Measurements from ENCODE around the gene GDPGP1.

The GDPGP1 gene

DNA sequence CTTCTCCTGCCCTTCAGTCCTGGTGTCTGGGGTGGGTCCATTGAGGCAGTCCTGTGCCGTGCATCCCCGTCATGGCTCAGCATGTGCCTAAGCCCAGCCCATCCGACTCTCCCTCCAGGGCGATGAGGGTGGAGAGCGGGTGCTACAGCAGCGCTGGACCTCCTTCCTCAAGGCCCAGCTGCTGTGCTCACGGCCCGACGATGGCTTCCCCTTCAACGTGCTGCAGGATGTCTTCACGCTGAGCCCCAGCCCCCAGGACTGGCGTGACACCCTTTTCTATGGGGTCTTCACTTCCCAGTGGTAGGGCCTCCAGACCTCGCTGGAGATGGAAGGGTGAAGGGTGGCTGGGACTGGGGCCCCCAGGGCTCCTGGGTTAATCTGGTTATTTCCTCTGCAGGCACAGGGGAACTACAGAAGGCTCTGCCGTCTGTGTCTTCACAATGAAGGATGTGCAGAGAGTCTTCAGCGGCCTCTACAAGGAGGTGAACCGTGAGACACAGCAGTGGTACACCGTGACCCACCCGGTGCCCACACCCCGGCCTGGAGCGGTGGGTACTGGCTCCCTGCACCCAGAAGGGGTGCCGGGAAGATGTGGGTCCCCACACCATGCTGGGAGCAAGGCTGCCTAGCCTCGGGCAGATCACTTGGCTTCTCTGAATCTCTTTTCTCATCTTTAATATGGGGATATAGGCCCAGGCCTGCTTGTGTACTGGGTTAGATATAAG is 10.4 kb upstream of the GDPGP1 start:
- POLR2A ChIA-PET: no interaction called here
- CTCF ChIA-PET: no interaction called here
- TF ChIP-seq, protein P1, sequence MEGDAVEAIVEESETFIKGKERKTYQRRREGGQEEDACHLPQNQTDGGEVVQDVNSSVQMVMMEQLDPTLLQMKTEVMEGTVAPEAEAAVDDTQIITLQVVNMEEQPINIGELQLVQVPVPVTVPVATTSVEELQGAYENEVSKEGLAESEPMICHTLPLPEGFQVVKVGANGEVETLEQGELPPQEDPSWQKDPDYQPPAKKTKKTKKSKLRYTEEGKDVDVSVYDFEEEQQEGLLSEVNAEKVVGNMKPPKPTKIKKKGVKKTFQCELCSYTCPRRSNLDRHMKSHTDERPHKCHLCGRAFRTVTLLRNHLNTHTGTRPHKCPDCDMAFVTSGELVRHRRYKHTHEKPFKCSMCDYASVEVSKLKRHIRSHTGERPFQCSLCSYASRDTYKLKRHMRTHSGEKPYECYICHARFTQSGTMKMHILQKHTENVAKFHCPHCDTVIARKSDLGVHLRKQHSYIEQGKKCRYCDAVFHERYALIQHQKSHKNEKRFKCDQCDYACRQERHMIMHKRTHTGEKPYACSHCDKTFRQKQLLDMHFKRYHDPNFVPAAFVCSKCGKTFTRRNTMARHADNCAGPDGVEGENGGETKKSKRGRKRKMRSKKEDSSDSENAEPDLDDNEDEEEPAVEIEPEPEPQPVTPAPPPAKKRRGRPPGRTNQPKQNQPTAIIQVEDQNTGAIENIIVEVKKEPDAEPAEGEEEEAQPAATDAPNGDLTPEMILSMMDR (IDR thresholded peaks at IDR 0.05; ENCODE audit: control extremely low read depth, extremely low read depth, low read depth, missing control alignments): no peak
- no peak for DNase-seq (ENCODE audit: extremely low spot score)

DNA sequence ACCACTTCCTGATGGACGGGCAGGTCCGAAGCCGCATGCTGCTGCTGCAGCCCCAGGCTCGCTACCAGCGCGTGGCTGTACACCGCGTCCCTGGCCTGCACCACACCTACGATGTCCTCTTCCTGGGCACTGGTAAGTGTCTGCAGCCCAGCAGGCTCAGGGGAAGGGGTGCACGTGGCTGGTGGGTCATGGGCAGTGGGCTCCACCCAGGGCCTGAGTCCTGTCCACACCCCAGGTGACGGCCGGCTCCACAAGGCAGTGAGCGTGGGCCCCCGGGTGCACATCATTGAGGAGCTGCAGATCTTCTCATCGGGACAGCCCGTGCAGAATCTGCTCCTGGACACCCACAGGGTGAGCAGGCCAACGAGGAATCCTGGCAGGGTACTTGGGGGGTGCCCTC is 9.0 kb upstream of the GDPGP1 start:
- ChIA-PET POLR2A (no interaction called here), CTCF (no interaction called here)
- no peak for DNase-seq (ENCODE audit: extremely low spot score)
- TF ChIP-seq, protein P1 (IDR thresholded peaks at IDR 0.05; ENCODE audit: control extremely low read depth, extremely low read depth, low read depth, missing control alignments): no peak

DNA sequence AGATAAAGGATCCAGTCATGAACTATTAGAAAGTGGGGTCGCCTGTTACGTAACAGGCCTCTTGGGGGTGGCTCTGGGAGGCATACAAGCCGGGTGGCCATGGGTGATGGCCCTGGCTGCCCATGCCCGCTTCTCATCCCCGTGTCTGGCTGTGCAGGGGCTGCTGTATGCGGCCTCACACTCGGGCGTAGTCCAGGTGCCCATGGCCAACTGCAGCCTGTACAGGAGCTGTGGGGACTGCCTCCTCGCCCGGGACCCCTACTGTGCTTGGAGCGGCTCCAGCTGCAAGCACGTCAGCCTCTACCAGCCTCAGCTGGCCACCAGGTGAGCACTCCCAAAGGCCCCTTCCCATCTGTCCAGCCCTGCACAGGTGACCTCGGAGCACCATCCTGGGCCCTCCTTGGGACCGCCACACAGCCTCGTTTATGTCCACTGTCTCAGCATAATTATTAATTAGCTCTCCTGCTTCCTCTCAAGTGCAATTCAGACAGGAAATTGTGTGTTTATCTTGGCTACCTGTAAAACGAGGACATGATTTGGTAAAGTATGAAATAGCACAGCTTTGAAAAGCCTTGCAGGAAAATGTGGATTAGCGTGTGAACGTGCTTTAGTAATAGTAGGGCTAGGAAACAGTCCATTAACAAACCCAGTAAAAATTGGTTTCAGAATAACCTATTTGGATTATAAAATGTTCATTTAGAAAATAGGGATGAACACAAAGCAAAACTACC is 8.3 kb upstream of the GDPGP1 start:
- CTCF ChIA-PET: no interaction called here
- no peak for DNase-seq (ENCODE audit: extremely low spot score)
- TF ChIP-seq, protein P1 (IDR thresholded peaks at IDR 0.05; ENCODE audit: control extremely low read depth, extremely low read depth, low read depth, missing control alignments): no peak
- POLR2A ChIA-PET: no interaction called here

DNA sequence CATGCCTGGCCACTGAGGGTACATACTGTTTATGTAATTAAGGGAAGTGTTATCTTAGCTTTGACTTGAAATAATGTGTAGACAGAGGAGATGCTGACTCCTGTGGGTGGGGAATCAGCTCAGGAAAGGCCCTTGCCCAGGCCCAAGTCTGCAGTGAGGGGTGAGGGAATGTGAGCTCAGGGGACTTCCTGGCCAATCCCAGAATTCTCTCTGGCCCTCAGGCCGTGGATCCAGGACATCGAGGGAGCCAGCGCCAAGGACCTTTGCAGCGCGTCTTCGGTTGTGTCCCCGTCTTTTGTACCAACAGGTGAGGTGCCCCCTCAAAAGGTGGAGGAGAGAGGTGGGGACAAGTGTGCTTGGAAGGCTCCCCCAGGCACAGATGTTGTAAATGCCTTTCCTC is 6.7 kb upstream of the GDPGP1 start:
- POLR2A ChIA-PET: interaction anchor here (1.1 kb wide), 1 partner anchor 10 kb away, joined by 3 read pairs; no protein-coding TSS in a partner anchor
- no peak for DNase-seq (ENCODE audit: extremely low spot score)
- CTCF ChIA-PET: interaction anchor here (0.8 to 1.8 kb wide), 2 partner anchors 10 to 13 kb away, joined by 4 to 5 read pairs; no protein-coding TSS in a partner anchor
- TF ChIP-seq, protein P1 (IDR thresholded peaks at IDR 0.05; ENCODE audit: control extremely low read depth, extremely low read depth, low read depth, missing control alignments): no peak

DNA sequence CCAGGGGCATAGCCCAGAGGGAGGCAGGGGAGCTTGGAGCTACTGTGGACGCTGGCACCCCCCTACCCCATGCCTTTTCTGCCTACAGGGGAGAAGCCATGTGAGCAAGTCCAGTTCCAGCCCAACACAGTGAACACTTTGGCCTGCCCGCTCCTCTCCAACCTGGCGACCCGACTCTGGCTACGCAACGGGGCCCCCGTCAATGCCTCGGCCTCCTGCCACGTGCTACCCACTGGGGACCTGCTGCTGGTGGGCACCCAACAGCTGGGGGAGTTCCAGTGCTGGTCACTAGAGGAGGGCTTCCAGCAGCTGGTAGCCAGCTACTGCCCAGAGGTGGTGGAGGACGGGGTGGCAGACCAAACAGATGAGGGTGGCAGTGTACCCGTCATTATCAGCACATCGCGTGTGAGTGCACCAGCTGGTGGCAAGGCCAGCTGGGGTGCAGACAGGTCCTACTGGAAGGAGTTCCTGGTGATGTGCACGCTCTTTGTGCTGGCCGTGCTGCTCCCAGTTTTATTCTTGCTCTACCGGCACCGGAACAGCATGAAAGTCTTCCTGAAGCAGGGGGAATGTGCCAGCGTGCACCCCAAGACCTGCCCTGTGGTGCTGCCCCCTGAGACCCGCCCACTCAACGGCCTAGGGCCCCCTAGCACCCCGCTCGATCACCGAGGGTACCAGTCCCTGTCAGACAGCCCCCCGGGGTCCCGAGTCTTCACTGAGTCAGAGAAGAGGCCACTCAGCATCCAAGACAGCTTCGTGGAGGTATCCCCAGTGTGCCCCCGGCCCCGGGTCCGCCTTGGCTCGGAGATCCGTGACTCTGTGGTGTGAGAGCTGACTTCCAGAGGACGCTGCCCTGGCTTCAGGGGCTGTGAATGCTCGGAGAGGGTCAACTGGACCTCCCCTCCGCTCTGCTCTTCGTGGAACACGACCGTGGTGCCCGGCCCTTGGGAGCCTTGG is 5.9 kb upstream of the GDPGP1 start:
- CTCF ChIA-PET: interaction anchor here (1.8 kb wide), 1 partner anchor 14 kb away, joined by 5 read pairs; no protein-coding TSS in a partner anchor
- TF ChIP-seq, protein P1 (IDR thresholded peaks at IDR 0.05; ENCODE audit: control extremely low read depth, extremely low read depth, low read depth, missing control alignments): no peak
- POLR2A ChIA-PET: interaction anchor here (1.1 kb wide), 1 partner anchor 10 kb away, joined by 3 read pairs; no protein-coding TSS in a partner anchor
- no peak for DNase-seq (ENCODE audit: extremely low spot score)

DNA sequence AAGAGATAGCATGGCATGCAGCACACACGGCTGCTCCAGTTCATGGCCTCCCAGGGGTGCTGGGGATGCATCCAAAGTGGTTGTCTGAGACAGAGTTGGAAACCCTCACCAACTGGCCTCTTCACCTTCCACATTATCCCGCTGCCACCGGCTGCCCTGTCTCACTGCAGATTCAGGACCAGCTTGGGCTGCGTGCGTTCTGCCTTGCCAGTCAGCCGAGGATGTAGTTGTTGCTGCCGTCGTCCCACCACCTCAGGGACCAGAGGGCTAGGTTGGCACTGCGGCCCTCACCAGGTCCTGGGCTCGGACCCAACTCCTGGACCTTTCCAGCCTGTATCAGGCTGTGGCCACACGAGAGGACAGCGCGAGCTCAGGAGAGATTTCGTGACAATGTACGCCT is 5.0 kb upstream of the GDPGP1 start:
- CTCF ChIA-PET: interaction anchor here (5.2 to 6.0 kb wide), 2 partner anchors 13 to 29 kb away, joined by 21 to 63 read pairs; partner anchors contain the start of gene SEMA4B

More for the DNA sequence above, 5.0 kb upstream of the GDPGP1 start:
- no peak for DNase-seq (ENCODE audit: extremely low spot score)
- POLR2A ChIA-PET: no interaction called here
- TF ChIP-seq, protein P1 (IDR thresholded peaks at IDR 0.05; ENCODE audit: control extremely low read depth, extremely low read depth, low read depth, missing control alignments): no peak
